HG03135 (cell line): ENCODE results near the gene RAPGEF2.
"Not testable (repeated sequence)": the region's sequence is repeated elsewhere in the genome, so short reads cannot be mapped to it uniquely, and the experiment has no call there.

ENCODE experiments used
- ATAC-seq: cut with Tn5 transposase; IDR thresholded peaks from one replicate; pipeline ENCODE4 v1.9.1; 2021; ENCODE audit warnings: mild to moderate bottlenecking, moderate library complexity; ENCODE audit not compliant: unreplicated experiment

Gene RAPGEF2

GRCh38 chr4:159303435-159303834, 200.6 kb downstream of the RAPGEF2 start:
- ATAC-seq: no peak

GRCh38 chr4:159305129-159305528, 202.2 kb downstream of the RAPGEF2 start:
- ATAC-seq: no peak

GRCh38 chr4:159307929-159308328, 205.1 kb downstream of the RAPGEF2 start:
- no peak for ATAC-seq

GRCh38 chr4:159308566-159309340, 205.9 kb downstream of the RAPGEF2 start:
- ATAC-seq: no peak

GRCh38 chr4:159312236-159312635, 209.4 kb downstream of the RAPGEF2 start:
- no peak for ATAC-seq

- ATAC-seq: not testable (repeated sequence)
Measured at GRCh38 chr4:159315879-159316278, 213.0 kb downstream of the RAPGEF2 start.

GRCh38 chr4:159317203-159317602, 214.3 kb downstream of the RAPGEF2 start:
- no peak for ATAC-seq

GRCh38 chr4:159319027-159319426, 216.1 kb downstream of the RAPGEF2 start:
- ATAC-seq: no peak

- ATAC-seq: no peak
Measured at GRCh38 chr4:159326480-159326879, 223.6 kb downstream of the RAPGEF2 start.

- no peak for ATAC-seq
Measured at GRCh38 chr4:159328766-159329165, 225.9 kb downstream of the RAPGEF2 start.

GRCh38 chr4:159334461-159334860, 231.6 kb downstream of the RAPGEF2 start:
- ATAC-seq: no peak

GRCh38 chr4:159337041-159337440, 234.2 kb downstream of the RAPGEF2 start:
- no peak for ATAC-seq

GRCh38 chr4:159341522-159341921, 238.6 kb downstream of the RAPGEF2 start:
- ATAC-seq: no peak

GRCh38 chr4:159342374-159342773, 239.5 kb downstream of the RAPGEF2 start:
- no peak for ATAC-seq

GRCh38 chr4:159343116-159343515, 240.2 kb downstream of the RAPGEF2 start:
- no peak for ATAC-seq

GRCh38 chr4:159344877-159345276, 242.0 kb downstream of the RAPGEF2 start:
- ATAC-seq: no peak

- ATAC-seq: no peak
Measured at GRCh38 chr4:159346681-159347080, 243.8 kb downstream of the RAPGEF2 start.

GRCh38 chr4:159347813-159348212, 244.9 kb downstream of the RAPGEF2 start:
- ATAC-seq: no peak

GRCh38 chr4:159349332-159349731, 246.5 kb downstream of the RAPGEF2 start:
- ATAC-seq: no peak

- no peak for ATAC-seq
Measured at GRCh38 chr4:159352609-159353008, 249.7 kb downstream of the RAPGEF2 start.

GRCh38 chr4:159353422-159354116, 250.7 kb downstream of the RAPGEF2 start:
- no peak for ATAC-seq

GRCh38 chr4:159355466-159355865, 252.6 kb downstream of the RAPGEF2 start:
- no peak for ATAC-seq
